Measurements from ENCODE around the gene ANKRA2. TPM values are rescaled to one million over a fixed set of nuclear protein-coding genes. Genes with fewer than 3 reads are reported as not detected.

Gene ANKRA2
- total and polyA plus RNA-seq, 2 of the 8 experiments (the other 6 are each of a cell fraction or from before 2014, with no cell fraction given): 7.0 to 12.6 TPM

GRCh38 chr5:73606206-73606753 is 40.8 kb upstream of the ANKRA2 start (continued):
- TF ChIP-seq ATF2 (IDR thresholded peaks at IDR 0.05; ENCODE audit: low read length): no peak
- no peak for TF ChIP-seq CBX8 (IDR thresholded peaks at IDR 0.05; ENCODE audit: borderline replicate concordance, low read depth, low read length)
- no peak for TF ChIP-seq EP300 (IDR thresholded peaks at IDR 0.05; ENCODE audit: borderline replicate concordance in 1 of 2, low read depth in 2 of 2, low read length in 2 of 2)
- TF ChIP-seq SP1 (IDR thresholded peaks at IDR 0.05; ENCODE audit: low read depth, low read length): no peak
- no peak for TF ChIP-seq BCL11A (IDR thresholded peaks at IDR 0.05; ENCODE audit: low read depth in 2 of 2, low read length in 2 of 2)
- no peak for TF ChIP-seq RNF2 (IDR thresholded peaks at IDR 0.05; ENCODE audit: borderline replicate concordance, low read depth, low read length, missing control alignments, poor library complexity, severe bottlenecking)

Data from H1 (cell line).